H1 (cell line): ENCODE data around the gene RETREG1. TPM values are rescaled to one million over a fixed set of nuclear protein-coding genes. Genes with fewer than 3 reads are reported as not detected.

Experiments used
- CBX5 ChIP-seq: fragments of 300-800, 300-1000 bp; sonication (generic); IDR thresholded peaks from 2 replicates; pipeline ENCODE4 v1.7.1; 2016; ENCODE audit warnings: antibody characterized with exemption, low read length, low read depth
- GABPA ChIP-seq: IDR thresholded peaks from 2 replicates; pipeline ENCODE4 v1.6.1; 2011; ENCODE audit warnings: mild to moderate bottlenecking, low read length, moderate library complexity, borderline replicate concordance; ENCODE audit not compliant: insufficient read depth
- TCF12 ChIP-seq: IDR thresholded peaks from 2 replicates; pipeline ENCODE4 v1.6.1; 2011; ENCODE audit warnings: low read depth, mild to moderate bottlenecking, low read length
- polyA plus RNA-seq, 7 experiments: library from polyadenylated mRNA; depleted of rRNA in 3 of 7; stranded (reverse) in 5 of 7; unstranded in 2 of 7; fragments of >200 nt in 5 of 7; fragments of 200-250 nt in 2 of 7; gene quantifications; 1 replicate in 5 of 7; 2 replicates in 1 of 7; 4 replicates in 1 of 7; pipeline versions ENCODE4 v1.2.1 to v1.2.3, GENCODE V29; 2011 to 2013; ENCODE audit warnings: missing spikeins in 2 of 7, mixed read lengths in 2 of 7
- total RNA-seq: library from RNA; stranded (reverse); fragmentation: NEBNext Ultra II Directional; extraction: Animal tissue kit (Norgen Biotek cat#: 25700); gene quantifications from 2 replicates; pipeline ENCODE4 v1.2.1, GENCODE V29; 2021

The RETREG1 gene
- total and polyA plus RNA-seq, 2 of the 8 experiments (the other 6 are each of a cell fraction or from before 2014, with no cell fraction given): 0.62 to 1.9 TPM

DNA sequence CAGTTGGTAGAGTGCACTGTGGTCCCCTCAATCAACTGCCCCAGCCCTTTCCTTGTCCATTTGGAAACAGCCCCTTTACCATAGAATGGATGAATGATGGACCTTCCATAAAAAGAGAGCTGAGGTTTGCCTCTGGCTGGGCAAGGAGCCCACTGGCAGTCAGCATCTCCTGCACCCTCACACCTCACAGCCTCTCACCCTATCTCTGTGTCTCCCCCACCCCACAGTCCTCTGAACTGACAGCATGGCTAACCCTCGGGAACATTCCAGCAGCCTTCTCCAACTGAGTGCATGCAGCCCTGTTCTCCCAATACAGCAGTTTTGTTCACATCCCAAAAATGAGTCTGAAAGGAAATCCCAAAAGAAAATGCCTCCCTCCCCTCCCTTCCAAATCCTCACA lies 51.7 kb downstream of the RETREG1 start (continued):
- TF ChIP-seq CBX5: no peak
- TF ChIP-seq GABPA: no peak
- TF ChIP-seq TCF12: no peak
